ENCODE measurements around the gene SGIP1. TPM values are rescaled to one million over a fixed set of nuclear protein-coding genes. Genes with fewer than 3 reads are reported as not detected.

Gene SGIP1
- total RNA-seq, 1 donor: 180 TPM

GRCh38 chr1:66750577-66750976 is 216.6 kb downstream of the SGIP1 start:
- H3K4me3 ChIP-seq (ENCODE audit: low read depth, low read length): no peak overlapping the region
- DNase-seq (ENCODE audit: low read depth): no peak
- TF ChIP-seq CTCF (IDR thresholded peaks at IDR 0.05; ENCODE audit: insufficient read depth, low read depth, low read length): no peak

- no peak overlapping the region for H3K4me3 ChIP-seq (ENCODE audit: low read depth, low read length)
- no peak for TF ChIP-seq CTCF (IDR thresholded peaks at IDR 0.05; ENCODE audit: insufficient read depth, low read depth, low read length)
- DNase-seq (ENCODE audit: low read depth): no peak
Measured at GRCh38 chr1:66751160-66751559, 217.2 kb downstream of the SGIP1 start.

GRCh38 chr1:66752000-66752592 is 218.1 kb downstream of the SGIP1 start, which contains the start of gene DYNLT5:
DYNLT5 (plus strand) TSS chr1:66752459; CDS start chr1:66754659, 2,200 bp downstream.
- H3K4me3 ChIP-seq (ENCODE audit: low read depth, low read length): peak within 1 kb of the TSS; percentile 59
- DNase-seq (ENCODE audit: low read depth): peak; percentile 60
- TF ChIP-seq CTCF (IDR thresholded peaks at IDR 0.05; ENCODE audit: insufficient read depth, low read depth, low read length): peak; percentile 33

- H3K4me3 ChIP-seq (ENCODE audit: low read depth, low read length): peak overlapping the region; percentile 59
- TF ChIP-seq CTCF (IDR thresholded peaks at IDR 0.05; ENCODE audit: insufficient read depth, low read depth, low read length): no peak
- no peak for DNase-seq (ENCODE audit: low read depth)
Measured at GRCh38 chr1:66752671-66753371, 218.9 kb downstream of the SGIP1 start.

- TF ChIP-seq CTCF (IDR thresholded peaks at IDR 0.05; ENCODE audit: insufficient read depth, low read depth, low read length): no peak
- no peak for DNase-seq (ENCODE audit: low read depth)
- no peak overlapping the region for H3K4me3 ChIP-seq (ENCODE audit: low read depth, low read length)
Measured at GRCh38 chr1:66757722-66758240, 223.8 kb downstream of the SGIP1 start.

GRCh38 chr1:66758241-66758755 is 224.3 kb downstream of the SGIP1 start:
- H3K4me3 ChIP-seq (ENCODE audit: low read depth, low read length): no peak overlapping the region
- DNase-seq (ENCODE audit: low read depth): peak; percentile 45

More at GRCh38 chr1:66758241-66758755, 224.3 kb downstream of the SGIP1 start:
- TF ChIP-seq CTCF (IDR thresholded peaks at IDR 0.05; ENCODE audit: insufficient read depth, low read depth, low read length): no peak
